HUES64 (cell line): ENCODE measurements around the gene CABP2. TPM values are rescaled to one million over a fixed set of nuclear protein-coding genes. Genes with fewer than 3 reads are reported as not detected.
"Not testable (repeated sequence)": the region's sequence is repeated elsewhere in the genome, so short reads cannot be mapped to it uniquely, and the experiment has no call there.

Experiments
- H3K27ac ChIP-seq: 2 replicates; pipeline ENCODE4 v1.7.0; 2013; ENCODE audit warnings: low read depth, low read length, inconsistent platforms
- H3K27me3 ChIP-seq: 2 replicates; pipeline ENCODE4 v1.6.1; 2013; ENCODE audit warnings: mild to moderate bottlenecking, low read length; ENCODE audit not compliant: insufficient read depth
- H3K36me3 ChIP-seq: 2 replicates; pipeline ENCODE4 v1.6.1; 2013; ENCODE audit warnings: mild to moderate bottlenecking, low read length; ENCODE audit not compliant: insufficient read depth
- H3K4me1 ChIP-seq: 2 replicates; pipeline ENCODE4 v1.6.1; 2013; ENCODE audit warnings: mild to moderate bottlenecking, low read length, moderate library complexity; ENCODE audit not compliant: insufficient read depth
- H3K4me3 ChIP-seq: 2 replicates; pipeline ENCODE4 v1.5.1; 2013; ENCODE audit warnings: mild to moderate bottlenecking, low read length, moderate library complexity
- H3K9ac ChIP-seq: 2 replicates; pipeline ENCODE4 v1.6.1; 2013; ENCODE audit warnings: mild to moderate bottlenecking, low read depth, low read length
- H3K9me3 ChIP-seq: 2 replicates; pipeline ENCODE4 v1.6.1; 2013; ENCODE audit warnings: low read depth, low read length; ENCODE audit not compliant: insufficient read depth
- WGBS: fragments of 150-250, 120-280 bp; methylation state at CpG from one replicate; pipeline ENCODE4 v1.1.7; 2013; ENCODE audit warnings: missing lambda C conversion rate; 5-methylcytosine and 5-hydroxymethylcytosine counted together
- polyA plus RNA-seq, 2 experiments: library from polyadenylated mRNA; stranded (reverse); fragments of 50-300 nt; gene quantifications; one replicate each; pipeline ENCODE4 v1.2.3, GENCODE V29; 2013

CABP2 gene
- not detected for polyA plus RNA-seq (2013, experiment 1 of 2)
- polyA plus RNA-seq (2013, experiment 2 of 2): not detected

DNA sequence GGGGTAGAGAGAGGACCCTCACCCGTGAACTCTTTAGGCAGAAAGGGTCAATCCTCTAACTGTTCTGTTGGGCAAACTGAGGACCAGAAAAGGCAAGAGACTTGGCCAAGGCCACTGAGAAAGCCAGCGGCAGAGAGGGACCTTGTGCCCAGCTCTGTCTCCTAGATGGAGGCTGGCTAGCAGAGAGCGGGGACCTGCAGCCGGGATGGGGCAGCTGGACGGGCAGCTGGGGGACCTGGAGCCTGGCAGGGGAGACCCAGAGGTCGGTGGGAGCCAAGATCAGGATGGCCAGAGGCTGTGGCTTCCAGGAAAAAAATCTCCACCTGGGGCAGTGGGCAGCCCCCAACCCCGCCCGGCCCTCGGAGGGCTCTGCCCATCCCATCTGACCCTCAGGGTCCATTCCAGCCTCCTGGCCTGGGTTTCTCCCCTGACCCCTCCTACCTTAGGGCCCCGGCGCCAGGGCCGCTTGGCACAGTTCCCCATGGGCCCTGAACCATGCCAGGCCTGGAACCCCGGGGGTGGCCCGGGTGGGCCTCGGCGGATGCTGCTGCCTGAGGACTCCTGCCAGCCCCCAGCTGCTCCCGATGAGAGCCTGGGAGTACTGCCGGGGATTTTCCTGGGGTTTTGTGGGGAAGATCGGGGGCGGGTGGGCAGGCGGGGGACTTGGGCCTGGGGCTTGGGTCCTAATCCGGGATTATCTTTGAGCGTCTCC, at the start of gene CABP2:
Gene CABP2, minus strand, starts transcription at position 603 of the 712 bp plus-strand sequence. Its CDS starts 120 bp downstream, at position 483.
- Histone ChIP-seq H3K27me3 (no peaks in the 10 kb centered on the region; the same call in 1 of the 2 replicates), H3K27ac (no peak within 1 kb of the TSS), H3K9me3 (no peaks in the 10 kb centered on the region), H3K4me1 (no peaks in the 10 kb centered on the region), H3K9ac (no peak within 1 kb of the TSS), H3K4me3 (no peak within 1 kb of the TSS), H3K36me3 (no peaks in the 10 kb centered on the region)
- WGBS: 91% methylated on average over 23 of the region's 23 CpGs

DNA sequence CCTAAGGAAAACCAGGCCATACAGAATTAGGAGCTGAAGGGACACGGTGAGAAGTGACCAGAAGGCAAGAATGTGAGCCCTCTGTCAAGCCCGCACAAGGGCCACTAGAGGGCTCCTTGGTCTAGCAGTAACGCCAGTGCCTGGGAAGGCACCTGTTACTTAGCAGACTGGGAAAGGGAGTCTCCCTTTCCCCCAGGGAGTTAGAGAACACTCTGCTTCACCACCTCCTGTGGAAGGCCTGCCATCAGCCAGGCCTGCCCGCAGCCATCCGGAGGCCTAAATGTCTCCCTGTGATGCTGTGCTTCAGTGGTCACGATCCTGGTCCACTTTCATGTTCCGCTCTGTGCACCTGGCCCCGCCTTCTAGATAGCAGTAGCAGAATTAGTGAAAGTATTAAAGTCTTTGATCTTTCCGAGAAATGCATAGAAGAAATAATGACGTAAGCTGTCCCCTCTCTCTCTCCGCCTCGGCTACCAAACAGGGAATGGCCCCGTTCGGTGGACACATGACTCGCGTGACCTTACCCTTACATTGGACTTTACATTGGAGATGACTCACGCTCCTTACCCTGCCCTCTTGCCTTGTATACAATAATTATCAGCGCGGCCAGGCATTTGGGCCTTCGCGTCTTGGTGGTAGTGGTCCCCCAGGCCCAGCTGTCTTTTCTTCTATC, 49.6 kb upstream of the CABP2 start:
- no peak overlapping the region for H3K4me3 ChIP-seq
- 62% methylated on average over 21 of the region's 21 CpGs for WGBS
- H3K27me3 ChIP-seq: 0 out of 2 replicates have a peak, but pooled peaks cover 3% of the 10 kb centered on the region
- no peaks in the 10 kb centered on the region for H3K9me3 ChIP-seq
- no peaks in the 10 kb centered on the region for H3K36me3 ChIP-seq
- H3K27ac ChIP-seq: no peak overlapping the region
- no peaks in the 10 kb centered on the region for H3K4me1 ChIP-seq
- no peak overlapping the region for H3K9ac ChIP-seq

DNA sequence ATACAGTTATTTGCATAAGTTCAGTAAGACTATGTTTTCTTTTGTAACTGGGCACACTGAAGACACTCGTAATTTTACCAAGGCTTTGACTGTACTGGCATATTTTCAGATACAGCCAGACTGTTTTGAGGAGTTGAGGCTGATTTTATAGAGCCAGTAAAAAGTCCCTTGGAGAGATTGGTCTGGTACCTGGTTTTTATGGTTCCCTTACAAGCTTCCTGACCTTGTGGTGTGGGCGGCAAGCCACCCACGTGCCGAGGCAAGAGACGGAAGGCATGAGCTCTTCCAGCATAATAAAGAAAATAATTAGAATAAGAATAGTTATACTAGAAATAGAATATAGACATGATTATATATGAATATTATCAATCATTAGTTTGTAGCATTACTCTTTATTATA, 49.1 kb upstream of the CABP2 start:
- H3K27me3 ChIP-seq: 0 out of 2 replicates have a peak, but pooled peaks cover 3% of the 10 kb centered on the region
- WGBS: 54% methylated on average over 2 of the region's 5 CpGs
- no peak overlapping the region for H3K9ac ChIP-seq

DNA sequence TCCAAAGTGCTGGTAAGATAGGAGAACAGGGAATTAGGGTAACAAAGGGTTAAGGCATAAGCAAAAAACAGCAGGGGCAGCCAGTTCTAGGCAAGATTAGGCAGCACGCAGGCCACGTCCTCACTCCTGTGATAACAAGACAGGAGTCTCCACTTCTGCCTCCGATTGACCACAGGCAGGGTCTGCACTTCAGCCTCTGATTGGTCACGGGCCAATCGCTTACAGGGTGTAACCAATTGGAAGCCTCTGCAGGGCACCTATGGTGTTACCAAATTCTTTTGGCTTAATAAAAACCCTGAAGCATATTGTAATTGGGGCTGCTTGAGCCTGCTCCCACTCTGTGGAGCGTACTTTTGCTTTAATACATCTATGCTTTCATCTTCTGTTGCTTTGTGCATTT, 48.2 kb upstream of the CABP2 start:
- Histone ChIP-seq H3K9me3 (no peaks in the 10 kb centered on the region), H3K4me1 (no peaks in the 10 kb centered on the region), H3K9ac (no peak overlapping the region), H3K27me3 (0 out of 2 replicates have a peak, but pooled peaks cover 3% of the 10 kb centered on the region), H3K4me3 (no peak overlapping the region), H3K36me3 (no peaks in the 10 kb centered on the region), H3K27ac (no peak overlapping the region)
- 69% methylated on average over 6 of the region's 6 CpGs for WGBS

More for the DNA sequence above, 49.1 kb upstream of the CABP2 start:
- H3K4me1 ChIP-seq: no peaks in the 10 kb centered on the region
- H3K36me3 ChIP-seq: no peaks in the 10 kb centered on the region
- H3K9me3 ChIP-seq: no peaks in the 10 kb centered on the region
- no peak overlapping the region for H3K4me3 ChIP-seq
- no peak overlapping the region for H3K27ac ChIP-seq

DNA sequence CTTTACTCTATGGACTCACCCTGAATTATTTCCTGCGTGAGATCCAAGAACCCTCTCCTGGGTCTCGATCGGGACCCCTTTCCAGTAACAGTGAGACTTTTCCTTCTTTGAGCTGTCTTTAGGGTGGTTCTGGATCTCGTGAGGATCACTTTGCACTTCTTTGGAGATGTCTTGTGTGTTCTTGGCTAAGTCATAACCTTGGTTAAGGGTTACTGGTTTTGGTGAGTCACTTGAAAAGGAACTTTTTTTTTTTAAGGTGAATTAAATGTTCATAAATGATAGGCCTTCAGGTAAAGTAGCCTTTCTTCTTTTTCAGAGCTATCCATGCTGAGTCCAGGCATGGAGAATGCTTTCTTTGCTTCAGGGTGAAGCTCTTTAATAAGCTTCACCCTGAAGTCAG, 41.0 kb upstream of the CABP2 start:
- Histone ChIP-seq H3K9ac (no peak overlapping the region), H3K27me3 (no peaks in the 10 kb centered on the region), H3K4me3 (no peak overlapping the region), H3K36me3 (no peaks in the 10 kb centered on the region), H3K9me3 (no peaks in the 10 kb centered on the region), H3K27ac (no peak overlapping the region), H3K4me1 (peaks cover 11% of the 10 kb centered on the region)
- 91% methylated on average over 4 of the region's 4 CpGs for WGBS

DNA sequence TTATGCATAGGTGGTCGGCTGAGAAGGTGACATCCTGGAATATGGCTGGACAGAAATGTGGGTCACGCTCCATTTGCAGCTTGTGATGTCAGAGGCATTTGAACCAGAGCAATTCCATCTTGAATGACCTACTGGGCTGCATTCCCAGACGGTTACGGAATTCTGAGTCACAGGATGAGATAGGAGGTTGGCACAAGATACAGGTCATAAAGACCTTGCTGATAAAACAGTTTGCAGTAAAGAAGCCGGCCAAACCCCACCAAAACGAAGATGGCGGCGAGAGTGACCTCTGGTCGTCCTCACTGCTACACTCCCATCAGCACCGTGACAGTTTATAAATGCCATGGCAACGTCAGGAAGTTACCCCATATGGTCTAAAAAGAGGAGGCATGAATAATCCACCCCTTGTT, 40.5 kb upstream of the CABP2 start:
- H3K9ac ChIP-seq, H3K9me3 ChIP-seq, H3K36me3 ChIP-seq, H3K4me3 ChIP-seq, H3K27ac ChIP-seq, H3K27me3 ChIP-seq: not testable (repeated sequence)
- H3K4me1 ChIP-seq: peaks cover 11% of the 10 kb centered on the region
- 88% methylated on average over 11 of the region's 11 CpGs for WGBS

DNA sequence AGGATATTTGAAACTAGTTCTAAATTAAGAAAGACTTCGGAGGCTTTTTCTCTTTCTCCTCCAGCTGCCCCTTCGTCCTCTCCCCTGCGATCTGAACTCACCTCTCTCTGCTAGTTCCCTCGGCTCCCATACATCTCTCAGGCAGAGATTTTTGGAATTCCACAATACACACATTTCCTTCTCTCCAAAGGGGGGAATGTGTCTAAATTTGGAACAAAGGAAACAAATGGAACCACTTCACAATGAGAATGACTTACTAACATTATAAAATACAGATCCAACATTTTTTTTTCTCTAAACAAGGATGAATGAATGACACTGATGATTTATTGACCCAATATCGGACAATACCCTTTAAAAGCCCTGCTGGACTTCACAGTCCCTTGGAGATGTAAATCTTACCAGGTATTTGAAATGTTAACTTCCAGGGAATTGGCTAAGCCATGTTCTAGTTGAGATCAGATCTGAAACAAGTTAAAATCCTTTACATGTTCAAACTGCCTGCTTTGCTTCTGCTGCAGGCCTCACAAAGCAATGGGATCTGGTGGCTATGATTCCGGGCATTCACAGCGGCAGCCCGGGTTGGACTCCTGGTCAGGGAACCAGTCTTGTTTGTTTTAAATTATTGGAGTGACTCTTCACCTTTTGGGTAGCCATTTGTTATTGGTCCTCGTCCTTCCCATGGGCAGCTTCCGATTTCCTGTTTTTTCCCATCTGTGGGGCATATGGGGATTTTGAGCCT, 39.9 kb upstream of the CABP2 start:
- no peak overlapping the region for H3K4me3 ChIP-seq
- no peaks in the 10 kb centered on the region for H3K27me3 ChIP-seq
- 0 out of 2 replicates have a peak overlapping the region, but pooled peaks have one; percentile 24 for H3K9ac ChIP-seq
- 89% methylated on average over 10 of the region's 10 CpGs for WGBS
- peak overlapping the region; percentile 9; the same call in 1 of the 2 replicates for H3K27ac ChIP-seq
- H3K36me3 ChIP-seq: no peaks in the 10 kb centered on the region
- peaks cover 11% of the 10 kb centered on the region for H3K4me1 ChIP-seq
- no peaks in the 10 kb centered on the region for H3K9me3 ChIP-seq

DNA sequence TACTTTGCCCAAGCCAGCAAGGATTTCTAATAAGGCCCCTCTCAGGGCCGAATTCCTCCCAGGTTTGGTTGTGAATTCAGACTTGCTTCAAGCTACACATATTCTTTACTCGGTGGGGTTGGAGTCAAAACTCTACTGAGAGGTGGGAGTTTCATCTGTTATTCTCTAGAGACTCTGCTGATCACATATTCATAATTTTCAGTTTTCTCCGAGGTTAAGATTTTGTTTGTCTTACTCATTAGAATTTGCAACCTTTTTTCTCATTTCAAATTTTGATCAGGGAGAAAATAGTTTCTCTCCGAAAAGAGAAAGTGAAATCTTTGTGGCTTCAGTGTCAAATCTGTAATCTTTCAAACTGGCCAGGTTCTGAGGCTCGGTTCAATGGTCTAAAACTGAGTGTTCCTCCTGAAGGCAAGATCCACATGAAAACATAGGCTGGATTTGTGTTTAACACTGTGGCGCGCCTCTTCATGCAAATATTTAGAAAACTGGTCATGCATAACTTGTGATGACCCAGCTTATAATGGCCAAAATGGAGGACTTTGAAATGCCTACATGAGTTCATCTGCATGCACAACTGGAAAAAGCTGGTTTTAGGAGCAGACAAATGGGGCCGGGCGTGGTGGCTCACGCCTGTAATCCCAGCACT, 38.8 kb upstream of the CABP2 start:
- no peak overlapping the region for H3K9ac ChIP-seq

DNA sequence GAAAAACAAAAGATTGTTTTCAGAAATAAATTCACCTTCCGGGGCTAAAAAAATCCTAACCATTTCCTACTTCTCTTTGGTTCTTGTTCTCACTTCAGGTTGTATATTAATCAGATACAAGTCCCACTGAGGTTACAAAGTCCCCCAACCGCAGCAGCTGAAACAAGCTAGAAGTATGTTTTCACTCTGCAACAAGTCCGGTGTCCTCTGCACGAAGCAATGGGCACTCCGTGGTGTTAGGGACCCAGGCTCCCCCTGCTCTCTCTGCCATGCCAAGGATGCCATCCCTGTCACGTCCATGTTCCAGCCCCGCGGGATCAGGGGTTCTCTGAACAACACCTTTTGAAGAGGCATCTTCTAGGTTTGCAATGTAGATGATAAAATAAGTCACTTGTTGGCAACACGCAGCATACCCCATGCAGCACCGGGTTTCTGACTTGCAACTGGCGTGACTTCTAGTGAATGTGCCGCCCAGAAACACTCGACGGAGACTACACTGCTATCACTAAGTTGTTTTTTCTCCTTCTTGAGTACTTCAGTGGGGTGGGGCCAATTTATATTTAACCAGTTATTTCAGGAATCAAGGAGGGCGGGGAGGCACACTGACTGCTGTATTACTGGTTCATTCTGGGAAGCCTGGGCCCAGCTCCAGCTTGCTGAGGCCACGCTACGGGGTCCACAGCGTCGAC, 35.0 kb upstream of the CABP2 start:
- Histone ChIP-seq H3K4me3 (no peak overlapping the region), H3K9ac (no peak overlapping the region)

More for the DNA sequence above, 38.8 kb upstream of the CABP2 start:
- Histone ChIP-seq H3K9me3 (no peaks in the 10 kb centered on the region), H3K36me3 (no peaks in the 10 kb centered on the region), H3K27me3 (no peaks in the 10 kb centered on the region), H3K27ac (no peak overlapping the region), H3K4me3 (no peak overlapping the region), H3K4me1 (peaks cover 11% of the 10 kb centered on the region)
- 86% methylated on average over 10 of the region's 10 CpGs for WGBS

DNA sequence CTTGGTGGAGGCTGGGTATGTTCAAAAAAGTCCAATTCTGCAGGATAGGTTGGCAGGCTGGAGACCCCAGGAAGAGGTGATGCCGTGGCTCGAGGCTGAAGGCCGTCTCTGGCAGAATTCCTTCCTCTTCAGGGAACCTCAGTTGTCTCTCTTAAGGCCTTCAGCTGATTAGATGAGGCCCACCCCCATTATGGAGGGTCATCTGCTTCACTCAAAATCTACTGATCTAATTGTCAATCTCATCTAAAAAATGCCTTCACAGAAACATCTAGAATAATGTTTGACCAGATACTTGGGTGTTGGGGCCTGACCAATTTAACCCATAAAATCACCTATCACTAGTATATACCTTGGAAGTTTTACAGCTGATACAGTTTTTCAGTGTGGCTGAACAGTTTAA, 33.0 kb upstream of the CABP2 start:
- Histone ChIP-seq H3K4me1 (no peaks in the 10 kb centered on the region), H3K27me3 (no peaks in the 10 kb centered on the region), H3K4me3 (no peak overlapping the region), H3K9me3 (0 out of 2 replicates have a peak, but pooled peaks cover 5% of the 10 kb centered on the region), H3K9ac (no peak overlapping the region), H3K27ac (no peak overlapping the region), H3K36me3 (no peaks in the 10 kb centered on the region)
- WGBS: 90% methylated on average over 3 of the region's 3 CpGs

More for the DNA sequence above, 35.0 kb upstream of the CABP2 start:
- Histone ChIP-seq H3K27ac (no peak overlapping the region), H3K36me3 (no peaks in the 10 kb centered on the region), H3K9me3 (no peaks in the 10 kb centered on the region), H3K27me3 (no peaks in the 10 kb centered on the region), H3K4me1 (peaks cover 7% of the 10 kb centered on the region)
- WGBS: 91% methylated on average over 19 of the region's 19 CpGs
